HG02571 (cell line): ENCODE measurements around the gene HTT.

Source experiments
- ATAC-seq: cut with Tn5 transposase; IDR thresholded peaks from one replicate; pipeline ENCODE4 v1.9.1; 2021; ENCODE audit warnings: mild to moderate bottlenecking, moderate library complexity; ENCODE audit not compliant: unreplicated experiment

Gene HTT

GRCh38 chr4:3197366-3198105, 123.1 kb downstream of the HTT start:
- no peak for ATAC-seq

- no peak for ATAC-seq
Observed at GRCh38 chr4:3198906-3199305, 124.4 kb downstream of the HTT start.

- ATAC-seq, result no peak
Observed at GRCh38 chr4:3199653-3200422, 125.4 kb downstream of the HTT start.

- ATAC-seq, result no peak
Observed at GRCh38 chr4:3200423-3201090, 126.1 kb downstream of the HTT start.

- no peak for ATAC-seq
Observed at GRCh38 chr4:3201718-3202702, 127.5 kb downstream of the HTT start.

GRCh38 chr4:3202836-3203820, 128.6 kb downstream of the HTT start:
- ATAC-seq, result no peak

GRCh38 chr4:3203971-3204431, 129.5 kb downstream of the HTT start:
- no peak for ATAC-seq

GRCh38 chr4:3205995-3206394, 131.5 kb downstream of the HTT start:
- ATAC-seq, result no peak

GRCh38 chr4:3206439-3207100, 132.1 kb downstream of the HTT start:
- no peak for ATAC-seq

GRCh38 chr4:3207531-3208037, 133.1 kb downstream of the HTT start:
- no peak for ATAC-seq

- ATAC-seq, result no peak
Observed at GRCh38 chr4:3208826-3209225, 134.3 kb downstream of the HTT start.

GRCh38 chr4:3209551-3210325, 135.3 kb downstream of the HTT start:
- no peak for ATAC-seq

- ATAC-seq, result no peak
Observed at GRCh38 chr4:3210467-3210866, 136.0 kb downstream of the HTT start.

DNA sequence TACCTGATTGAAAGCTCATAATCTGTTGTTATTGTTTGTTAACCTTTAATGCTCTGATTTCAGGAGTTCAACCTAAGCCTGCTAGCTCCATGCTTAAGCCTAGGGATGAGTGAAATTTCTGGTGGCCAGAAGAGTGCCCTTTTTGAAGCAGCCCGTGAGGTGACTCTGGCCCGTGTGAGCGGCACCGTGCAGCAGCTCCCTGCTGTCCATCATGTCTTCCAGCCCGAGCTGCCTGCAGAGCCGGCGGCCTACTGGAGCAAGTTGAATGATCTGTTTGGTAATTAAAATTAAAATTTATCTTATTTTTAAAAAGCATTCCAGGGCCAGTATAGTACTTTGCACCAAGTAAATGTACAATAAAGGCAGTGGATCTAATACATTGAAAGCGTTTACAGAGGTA, 137.4 kb downstream of the HTT start:
- no peak for ATAC-seq

DNA sequence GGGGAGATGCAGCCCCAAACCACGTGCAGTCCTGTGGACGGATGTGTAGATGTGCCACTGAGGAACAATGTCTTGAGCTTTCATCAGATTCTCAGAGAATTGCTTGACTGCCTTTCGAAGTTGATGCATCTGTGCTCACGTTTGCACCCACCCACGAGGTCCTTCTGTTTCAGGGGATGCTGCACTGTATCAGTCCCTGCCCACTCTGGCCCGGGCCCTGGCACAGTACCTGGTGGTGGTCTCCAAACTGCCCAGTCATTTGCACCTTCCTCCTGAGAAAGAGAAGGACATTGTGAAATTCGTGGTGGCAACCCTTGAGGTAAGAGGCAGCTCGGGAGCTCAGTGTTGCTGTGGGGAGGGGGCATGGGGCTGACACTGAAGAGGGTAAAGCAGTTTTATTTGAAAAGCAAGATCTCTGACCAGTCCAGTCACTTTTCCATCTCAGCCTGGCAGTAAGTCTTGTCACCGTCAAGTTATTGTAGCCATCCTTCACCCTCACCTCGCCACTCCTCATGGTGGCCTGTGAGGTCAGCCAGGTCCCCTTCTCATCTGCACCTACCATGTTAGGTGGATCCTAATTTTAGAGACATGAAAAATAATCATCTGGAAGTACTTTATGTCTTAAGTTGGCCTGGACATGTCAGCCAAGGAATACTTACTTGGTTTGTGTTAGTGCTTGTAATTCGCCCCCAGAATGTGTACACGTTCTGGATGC, 138.1 kb downstream of the HTT start:
- ATAC-seq, result no peak

- no peak for ATAC-seq
Observed at GRCh38 chr4:3213106-3213425, 138.6 kb downstream of the HTT start.

- no peak for ATAC-seq
Observed at GRCh38 chr4:3213661-3214250, 139.3 kb downstream of the HTT start.
